ENCODE data around the gene CRTC3. TPM values are rescaled to one million over a fixed set of nuclear protein-coding genes. Genes with fewer than 3 reads are reported as not detected.

Gene CRTC3
- total and polyA plus RNA-seq, 2 of the 4 experiments (the other 2 are of a cell fraction), result 4.7 to 14.8 TPM

DNA sequence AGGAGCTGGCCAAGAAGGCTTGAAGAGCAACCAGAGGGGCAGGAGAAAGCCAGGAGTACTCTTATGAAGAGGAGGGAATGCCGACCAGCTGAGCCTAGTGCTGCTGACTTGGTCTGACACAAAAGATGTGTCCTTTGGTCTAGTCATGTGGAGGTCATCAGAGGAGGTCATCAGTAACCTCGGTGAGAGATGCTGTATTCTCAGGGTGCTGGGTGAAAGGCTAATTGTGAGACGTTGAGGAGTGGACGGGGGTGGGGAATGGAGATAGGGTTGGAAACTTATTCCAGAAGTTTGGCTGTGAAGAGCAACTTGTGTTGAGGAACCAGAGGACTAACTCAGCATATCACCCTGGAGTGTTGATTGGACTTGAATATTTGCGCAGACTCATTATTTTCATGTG lies 5.5 kb downstream of the CRTC3 start:
- Histone ChIP-seq H2AK9ac (replicated peaks; ENCODE audit: low read depth, low read length, poor library complexity) (no peak overlapping the region), H3K27me3 (ENCODE audit: control insufficient read depth, insufficient read depth, low read length) (no peaks in the 10 kb centered on the region), H3K27ac (ENCODE audit: insufficient read depth, low read length) (no peak overlapping the region), H3K4me2 (ENCODE audit: low read depth, low read length) (no peak overlapping the region), H3K79me1 (ENCODE audit: low read depth in 1 of 2, low read length in 2 of 2) (peaks cover 19 to 81% of the 10 kb centered on the region in 2 experiments), H4K20me1 (ENCODE audit: insufficient read depth, low read length) (peaks cover 78% of the 10 kb centered on the region), H3K9ac (ENCODE audit: low read depth, low read length) (no peak overlapping the region), H4K91ac (ENCODE audit: insufficient read depth, low read depth, low read length) (no peak overlapping the region), H3K18ac (ENCODE audit: low read depth, low read length) (no peak overlapping the region), H3K36me3 (ENCODE audit: control insufficient read depth, insufficient read depth, low read length) (peaks cover 9% of the 10 kb centered on the region), H2AFZ (replicated peaks; ENCODE audit: low read length, poor library complexity) (no peak overlapping the region), H2BK5ac (ENCODE audit: low read depth, low read length, poor library complexity, severe bottlenecking) (no peak overlapping the region), H3K14ac (replicated peaks; ENCODE audit: low read depth, low read length) (no peak overlapping the region), H2BK15ac (ENCODE audit: low read depth, low read length) (no peak overlapping the region), H3K23ac (ENCODE audit: low read depth, low read length) (no peak overlapping the region), H3K56ac (ENCODE audit: extremely low read depth, insufficient read depth, low read length) (no peak overlapping the region), H4K8ac (ENCODE audit: low read depth in 2 of 2, low read length in 2 of 2) (no peak overlapping the region), H2AK5ac (ENCODE audit: low read depth, low read length) (no peak overlapping the region), H3K4me3 (ENCODE audit: insufficient read depth, low read depth, low read length) (no peak overlapping the region), H2BK120ac (ENCODE audit: low read depth, low read length) (no peak overlapping the region), H3K9me3 (ENCODE audit: control insufficient read depth, insufficient read depth, low read length) (no peaks in the 10 kb centered on the region), H3K4me1 (ENCODE audit: control insufficient read depth, insufficient read depth, low read length) (peaks cover 14% of the 10 kb centered on the region), H2BK20ac (ENCODE audit: low read depth, low read length) (no peak overlapping the region), H4K5ac (ENCODE audit: low read depth, low read length) (no peak overlapping the region), H3K4ac (ENCODE audit: low read depth, low read length) (no peak overlapping the region), H3K9me1 (ENCODE audit: insufficient read depth, low read length) (peaks cover 18% of the 10 kb centered on the region)
- intact Hi-C loops (cut with micrococcal nuclease), result no loop called here
- TF ChIP-seq RFX5 (IDR thresholded peaks at IDR 0.05; ENCODE audit: low read depth, low read length), result no peak
- TF ChIP-seq MXI1 (IDR thresholded peaks at IDR 0.05; ENCODE audit: borderline replicate concordance, low read depth, low read length), result no peak
- TF ChIP-seq USF2 (IDR thresholded peaks at IDR 0.05; ENCODE audit: low read depth, low read length), result no peak
- no peak for TF ChIP-seq MAZ (IDR thresholded peaks at IDR 0.05; ENCODE audit: borderline replicate concordance, low read depth, low read length)
- no TSS peak for BruUV-seq (replicated peaks)
- dilution Hi-C loops (cut with HindIII; ENCODE audit: low sequenced_read_pairs, unreplicated experiment), result no loop called here
- ChIA-PET CTCF (no interaction called here), POLR2A (ENCODE audit: unreplicated experiment) (no interaction called here)
- DNase-seq (no peak), ATAC-seq (ENCODE audit: low read depth) (no peak)
- in situ Hi-C loops (cut with MboI; ENCODE audit: low sequenced_read_pairs), result no loop called here
- WGBS, 2 experiments (ENCODE audit: extremely low coverage in 2 of 2, insufficient read length in 1 of 2), result 0% methylated on average over 1 of the region's 5 CpGs; no CpG with 5 or more reads in 1 of the 2 experiments
